ENCODE data around the gene EIF4E1B. TPM values are rescaled to one million over a fixed set of nuclear protein-coding genes. Genes with fewer than 3 reads are reported as not detected.

Gene EIF4E1B
- total RNA-seq, 2 donors from 2014 or later = 1.6 TPM; not detected in 1

- WGBS = 76% methylated on average over 8 of the region's 8 CpGs
- DNase-seq (ENCODE audit: low spot score) = no peak
- Histone ChIP-seq H3K36me3 (no peaks in the 10 kb centered on the region), H3K27me3 (replicated peaks; ENCODE audit: insufficient read depth) (no peaks in the 10 kb centered on the region), H3K9me3 (no peaks in the 10 kb centered on the region), H3K27ac (no peak overlapping the region), H3K4me3 (no peak overlapping the region), H3K4me1 (replicated peaks) (peaks cover 4% of the 10 kb centered on the region)
- TF ChIP-seq POLR2AphosphoS5 (IDR thresholded peaks at IDR 0.05) (no peak), CTCF (IDR thresholded peaks at IDR 0.05) (no peak), POLR2A (IDR thresholded peaks at IDR 0.05) (no peak)
- intact Hi-C loops (cut with DNase I) = no loop called here
Measured at GRCh38 chr5:176650354-176650884, 19.9 kb downstream of the EIF4E1B start.

DNA sequence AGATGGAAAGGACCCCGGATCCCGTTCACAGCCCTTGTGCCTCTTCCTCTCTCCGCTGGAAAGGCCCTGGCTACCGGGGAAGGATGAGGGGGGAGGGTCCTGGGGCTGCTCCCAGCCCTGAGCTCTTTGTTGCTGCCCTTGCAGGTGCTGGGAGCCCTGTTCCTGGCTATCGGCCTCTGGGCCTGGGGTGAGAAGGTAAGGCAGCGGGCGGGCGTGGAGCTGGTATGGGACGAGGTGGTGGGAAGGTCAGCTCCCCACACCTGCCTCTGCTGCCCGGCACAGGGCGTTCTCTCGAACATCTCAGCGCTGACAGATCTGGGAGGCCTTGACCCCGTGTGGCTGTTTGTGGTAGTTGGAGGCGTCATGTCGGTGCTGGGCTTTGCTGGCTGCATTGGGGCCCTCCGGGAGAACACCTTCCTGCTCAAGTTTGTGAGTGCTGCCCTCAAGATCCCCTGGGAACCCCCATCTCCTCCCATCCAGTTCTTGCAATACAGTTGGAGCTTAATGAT, 21.1 kb downstream of the EIF4E1B start:
- Histone ChIP-seq H3K27ac (no peak overlapping the region), H3K27me3 (replicated peaks; ENCODE audit: insufficient read depth) (no peaks in the 10 kb centered on the region), H3K36me3 (no peaks in the 10 kb centered on the region), H3K9me3 (no peaks in the 10 kb centered on the region), H3K4me1 (replicated peaks) (peaks cover 4% of the 10 kb centered on the region), H3K4me3 (no peak overlapping the region)
- no peak for DNase-seq (ENCODE audit: low spot score)
- 86% methylated on average over 14 of the region's 17 CpGs for WGBS
- intact Hi-C loops (cut with DNase I) = no loop called here
- TF ChIP-seq POLR2AphosphoS5 (IDR thresholded peaks at IDR 0.05) = no peak
- no peak for TF ChIP-seq POLR2A (IDR thresholded peaks at IDR 0.05)

DNA sequence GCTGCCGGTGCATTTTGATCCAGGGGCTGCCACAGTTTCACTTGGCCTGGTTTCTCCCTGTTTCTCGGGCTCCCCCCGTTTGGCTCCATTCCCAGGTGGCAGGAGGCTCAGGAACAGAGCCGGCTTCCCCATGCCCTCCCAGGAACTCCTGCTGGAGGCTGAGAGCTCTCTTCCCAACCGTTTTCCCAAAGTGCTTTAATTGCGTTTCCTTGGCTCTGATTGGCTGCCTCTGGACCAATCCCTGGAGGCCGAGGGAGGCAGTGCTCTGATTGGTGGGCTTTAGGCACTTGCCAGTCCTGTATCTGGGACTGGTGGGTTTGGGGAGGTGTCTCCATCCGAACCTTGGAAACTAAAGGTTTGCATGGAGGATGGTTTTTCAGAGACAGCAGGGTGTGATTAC, 21.7 kb downstream of the EIF4E1B start:
- no peak for DNase-seq (ENCODE audit: low spot score)
- H3K9me3 ChIP-seq = no peaks in the 10 kb centered on the region
- no peak overlapping the region for H3K27ac ChIP-seq
- intact Hi-C loops (cut with DNase I) = no loop called here
- H3K4me1 ChIP-seq (replicated peaks) = peaks cover 4% of the 10 kb centered on the region
- H3K36me3 ChIP-seq = peaks cover 0 to 4% of the 10 kb centered on the region in 2 donors
- no peak overlapping the region for H3K4me3 ChIP-seq
- H3K27me3 ChIP-seq (replicated peaks; ENCODE audit: insufficient read depth) = no peaks in the 10 kb centered on the region
- TF ChIP-seq POLR2AphosphoS5 (IDR thresholded peaks at IDR 0.05) (no peak), CTCF (IDR thresholded peaks at IDR 0.05) (no peak), POLR2A (IDR thresholded peaks at IDR 0.05) (no peak)
- 62% methylated on average over 8 of the region's 8 CpGs for whole genome bisulfite sequencing

- H3K27me3 ChIP-seq (replicated peaks; ENCODE audit: insufficient read depth) = no peaks in the 10 kb centered on the region
- no peaks in the 10 kb centered on the region for H3K9me3 ChIP-seq
- H3K4me1 ChIP-seq (replicated peaks) = no peaks in the 10 kb centered on the region
- H3K27ac ChIP-seq = no peak overlapping the region
- DNase-seq (ENCODE audit: low spot score) = no peak
- intact Hi-C loops (cut with DNase I) = no loop called here
- TF ChIP-seq CTCF (IDR thresholded peaks at IDR 0.05) (no peak), POLR2AphosphoS5 (IDR thresholded peaks at IDR 0.05) (no peak), POLR2A (IDR thresholded peaks at IDR 0.05) (no peak)
- no peak overlapping the region for H3K4me3 ChIP-seq
- peaks cover 0 to 4% of the 10 kb centered on the region in 2 donors for H3K36me3 ChIP-seq
- WGBS = 77% methylated on average over 18 of the region's 18 CpGs
Measured at GRCh38 chr5:176653401-176654385, 23.2 kb downstream of the EIF4E1B start.

- TF ChIP-seq CTCF (IDR thresholded peaks at IDR 0.05) (no peak), POLR2A (IDR thresholded peaks at IDR 0.05) (no peak), POLR2AphosphoS5 (IDR thresholded peaks at IDR 0.05) (no peak)
- Histone ChIP-seq H3K9me3 (no peaks in the 10 kb centered on the region), H3K4me1 (replicated peaks) (no peaks in the 10 kb centered on the region), H3K27me3 (replicated peaks; ENCODE audit: insufficient read depth) (no peaks in the 10 kb centered on the region), H3K27ac (no peak overlapping the region), H3K36me3 (peaks cover 0 to 4% of the 10 kb centered on the region in 2 donors), H3K4me3 (no peak overlapping the region)
- no peak for DNase-seq (ENCODE audit: low spot score)
- 96% methylated on average over 14 of the region's 14 CpGs for WGBS
- intact Hi-C loops (cut with DNase I) = loop anchor here (5.0 kb wide), 2 partner anchors 302 to 457 kb away; no protein-coding TSS in a partner anchor
Measured at GRCh38 chr5:176654856-176655255, 24.4 kb downstream of the EIF4E1B start.
